ENCODE measurements around the gene GTPBP8. TPM values are rescaled to one million over a fixed set of nuclear protein-coding genes. Genes with fewer than 3 reads are reported as not detected.

The GTPBP8 gene
- total RNA-seq, 1 experiment from 2014 or later: 10.7 TPM

GRCh38 chr3:112958811-112959560 is 31.8 kb upstream of the GTPBP8 start:
- no peaks in the 10 kb centered on the region for H3K4me1 Mint-ChIP-seq (ENCODE audit: insufficient read depth, unreplicated experiment)
- ChIA-PET POLR2A (interaction anchor here (0.6 kb wide), 1 partner anchor 13 kb away, joined by 3 read pairs; no protein-coding TSS in a partner anchor), CTCF (interaction anchor here (0.6 to 0.7 kb wide), 2 partner anchors 161 to 317 kb away, joined by 3 read pairs; no protein-coding TSS in a partner anchor)
- intact Hi-C loops (cut with micrococcal nuclease): no loop called here
- H3K4me3 Mint-ChIP-seq (ENCODE audit: unreplicated experiment): no peak overlapping the region
- H3K27me3 Mint-ChIP-seq (ENCODE audit: insufficient read depth, unreplicated experiment): peaks cover 73% of the 10 kb centered on the region
- H3K27ac Mint-ChIP-seq (ENCODE audit: low read depth, unreplicated experiment): no peak overlapping the region
- TF ChIP-seq CTCF (IDR thresholded peaks at IDR 0.05; ENCODE audit: unreplicated experiment): no peak
- no TSS peak for BruUV-seq (replicated peaks)
- DNase-seq (ENCODE audit: unreplicated experiment): no peak
- H3K36me3 Mint-ChIP-seq (ENCODE audit: insufficient read depth, unreplicated experiment): no peaks in the 10 kb centered on the region
- H3K9me3 Mint-ChIP-seq (ENCODE audit: unreplicated experiment): peaks cover 7% of the 10 kb centered on the region

GRCh38 chr3:112963683-112964082 is 27.1 kb upstream of the GTPBP8 start:
- no TSS peak for BruUV-seq (replicated peaks)
- TF ChIP-seq CTCF (IDR thresholded peaks at IDR 0.05; ENCODE audit: unreplicated experiment): no peak
- ChIA-PET POLR2A (no interaction called here), CTCF (interaction anchor here (0.9 kb wide), 1 partner anchor 16 kb away, joined by 6 read pairs; no protein-coding TSS in a partner anchor)
- Mint-ChIP-seq H3K27me3 (ENCODE audit: insufficient read depth, unreplicated experiment) (peaks cover 72% of the 10 kb centered on the region), H3K27ac (ENCODE audit: low read depth, unreplicated experiment) (no peak overlapping the region), H3K4me1 (ENCODE audit: insufficient read depth, unreplicated experiment) (no peaks in the 10 kb centered on the region), H3K36me3 (ENCODE audit: insufficient read depth, unreplicated experiment) (no peaks in the 10 kb centered on the region), H3K9me3 (ENCODE audit: unreplicated experiment) (peaks cover 13% of the 10 kb centered on the region), H3K4me3 (ENCODE audit: unreplicated experiment) (no peak overlapping the region)
- no peak for DNase-seq (ENCODE audit: unreplicated experiment)
- intact Hi-C loops (cut with micrococcal nuclease): no loop called here

- peaks cover 13% of the 10 kb centered on the region for H3K9me3 Mint-ChIP-seq (ENCODE audit: unreplicated experiment)
- no peak overlapping the region for H3K27ac Mint-ChIP-seq (ENCODE audit: low read depth, unreplicated experiment)
- H3K4me1 Mint-ChIP-seq (ENCODE audit: insufficient read depth, unreplicated experiment): no peaks in the 10 kb centered on the region
- ChIA-PET CTCF (interaction anchor here (0.6 to 2.6 kb wide), 7 partner anchors 11 to 373 kb away, joined by 3 to 10 read pairs (median 4); a partner anchor contains a TSS), POLR2A (no interaction called here)
- H3K4me3 Mint-ChIP-seq (ENCODE audit: unreplicated experiment): no peak overlapping the region
- no peak for DNase-seq (ENCODE audit: unreplicated experiment)
- no TSS peak for BruUV-seq (replicated peaks)
- no peaks in the 10 kb centered on the region for H3K36me3 Mint-ChIP-seq (ENCODE audit: insufficient read depth, unreplicated experiment)
- no peak for TF ChIP-seq CTCF (IDR thresholded peaks at IDR 0.05; ENCODE audit: unreplicated experiment)
- H3K27me3 Mint-ChIP-seq (ENCODE audit: insufficient read depth, unreplicated experiment): peaks cover 53% of the 10 kb centered on the region
- intact Hi-C loops (cut with micrococcal nuclease): no loop called here
Measured at GRCh38 chr3:112965656-112966055, 25.1 kb upstream of the GTPBP8 start.

- no peaks in the 10 kb centered on the region for H3K4me1 Mint-ChIP-seq (ENCODE audit: insufficient read depth, unreplicated experiment)
- no peak for DNase-seq (ENCODE audit: unreplicated experiment)
- ChIA-PET CTCF (interaction anchor here (1.3 to 2.6 kb wide), 5 partner anchors 12 to 384 kb away, joined by 3 to 10 read pairs (median 8); no protein-coding TSS in a partner anchor), POLR2A (no interaction called here)
- H3K4me3 Mint-ChIP-seq (ENCODE audit: unreplicated experiment): no peak overlapping the region
- peaks cover 4% of the 10 kb centered on the region for H3K36me3 Mint-ChIP-seq (ENCODE audit: insufficient read depth, unreplicated experiment)
- intact Hi-C loops (cut with micrococcal nuclease): no loop called here
- TF ChIP-seq CTCF (IDR thresholded peaks at IDR 0.05; ENCODE audit: unreplicated experiment): no peak
- peaks cover 13% of the 10 kb centered on the region for H3K9me3 Mint-ChIP-seq (ENCODE audit: unreplicated experiment)
- no peak overlapping the region for H3K27ac Mint-ChIP-seq (ENCODE audit: low read depth, unreplicated experiment)
- no TSS peak for BruUV-seq (replicated peaks)
- H3K27me3 Mint-ChIP-seq (ENCODE audit: insufficient read depth, unreplicated experiment): peaks cover 53% of the 10 kb centered on the region
Measured at GRCh38 chr3:112966633-112967032, 24.2 kb upstream of the GTPBP8 start.

Measured in MCF 10A (cell line).